GM19099 (cell line): ENCODE results near the gene ST7.
A peak's percentile ranks its signal among the peaks of the same experiment; 100 is the strongest.

Experiments
- POLR2A ChIP-seq: IDR thresholded peaks from 3 replicates; pipeline ENCODE4 v1.6.1; 2011; ENCODE audit warnings: low read depth; ENCODE audit not compliant: insufficient read length; ENCODE audit errors: extremely low read depth

Gene ST7

DNA sequence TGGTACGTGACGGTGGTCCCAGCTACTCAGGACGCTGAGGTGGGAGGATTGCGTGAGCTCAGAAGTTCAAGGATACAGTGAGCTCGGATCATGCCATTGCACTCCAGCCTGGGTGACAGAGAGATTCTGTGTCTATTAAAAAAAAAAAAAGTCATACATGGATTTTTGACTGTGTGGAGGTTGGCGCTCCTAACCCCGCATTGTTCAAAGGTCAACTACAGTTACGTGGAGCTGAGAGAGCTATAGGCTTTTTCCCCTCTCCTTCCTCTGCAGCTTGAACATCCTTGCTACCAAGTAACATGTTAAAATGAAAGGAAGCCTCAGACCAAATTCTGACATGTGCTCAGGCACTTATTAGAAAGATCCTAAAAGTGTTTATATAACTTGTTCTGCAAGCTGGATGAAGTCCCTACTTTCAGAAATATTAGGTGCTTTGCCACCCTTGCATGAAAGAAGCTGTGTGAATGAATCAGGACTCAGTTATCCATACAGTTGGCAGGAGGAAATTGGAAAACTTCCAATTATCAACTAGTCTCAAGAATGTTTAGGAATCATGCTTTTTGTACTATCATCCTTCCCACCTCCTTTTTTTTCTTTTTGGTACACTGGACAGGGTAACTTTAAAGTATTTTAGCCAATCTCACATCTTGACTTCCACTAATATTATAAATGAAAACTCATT, 12.5 kb upstream of the ST7 start:
- TF ChIP-seq POLR2A, result no peak

DNA sequence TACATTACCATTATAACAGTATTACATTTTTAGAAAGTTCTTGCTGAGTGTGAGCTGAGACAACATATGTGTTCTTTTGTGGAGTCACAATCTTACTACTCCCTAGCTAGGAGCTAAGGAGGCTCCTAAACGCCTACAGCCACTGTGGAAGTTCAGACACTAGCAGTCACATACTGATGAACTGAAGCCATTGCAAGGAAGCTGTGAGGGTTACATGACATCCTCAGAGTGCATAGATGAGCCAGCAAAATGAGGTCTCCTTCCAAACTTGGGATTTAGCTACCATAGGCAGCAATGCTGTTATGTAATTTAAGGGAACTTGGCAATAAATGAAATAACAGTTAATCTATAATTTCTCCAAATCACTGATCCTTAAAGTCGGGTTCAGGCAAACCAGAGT, 10.8 kb upstream of the ST7 start:
- no peak for TF ChIP-seq POLR2A

DNA sequence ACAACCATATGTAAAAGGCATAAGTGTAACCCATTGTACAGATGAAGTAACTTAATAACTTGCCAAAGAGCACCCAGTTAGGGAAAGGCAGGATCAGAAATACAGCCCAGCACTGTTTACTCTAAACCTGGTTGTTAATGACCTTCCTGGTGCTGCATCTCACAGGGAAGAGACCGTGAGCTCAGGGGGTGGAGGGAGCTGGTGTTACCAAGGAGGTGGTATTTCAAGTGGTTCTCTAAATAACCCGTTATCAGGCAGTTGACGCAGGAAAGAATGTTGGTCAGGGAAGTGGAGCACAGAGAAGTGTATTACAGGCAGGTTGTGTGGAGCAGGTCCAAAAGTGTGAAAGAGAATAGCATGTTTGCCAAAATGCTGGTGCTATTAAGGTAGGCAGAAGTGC, 4.4 kb upstream of the ST7 start:
- no peak for TF ChIP-seq POLR2A

DNA sequence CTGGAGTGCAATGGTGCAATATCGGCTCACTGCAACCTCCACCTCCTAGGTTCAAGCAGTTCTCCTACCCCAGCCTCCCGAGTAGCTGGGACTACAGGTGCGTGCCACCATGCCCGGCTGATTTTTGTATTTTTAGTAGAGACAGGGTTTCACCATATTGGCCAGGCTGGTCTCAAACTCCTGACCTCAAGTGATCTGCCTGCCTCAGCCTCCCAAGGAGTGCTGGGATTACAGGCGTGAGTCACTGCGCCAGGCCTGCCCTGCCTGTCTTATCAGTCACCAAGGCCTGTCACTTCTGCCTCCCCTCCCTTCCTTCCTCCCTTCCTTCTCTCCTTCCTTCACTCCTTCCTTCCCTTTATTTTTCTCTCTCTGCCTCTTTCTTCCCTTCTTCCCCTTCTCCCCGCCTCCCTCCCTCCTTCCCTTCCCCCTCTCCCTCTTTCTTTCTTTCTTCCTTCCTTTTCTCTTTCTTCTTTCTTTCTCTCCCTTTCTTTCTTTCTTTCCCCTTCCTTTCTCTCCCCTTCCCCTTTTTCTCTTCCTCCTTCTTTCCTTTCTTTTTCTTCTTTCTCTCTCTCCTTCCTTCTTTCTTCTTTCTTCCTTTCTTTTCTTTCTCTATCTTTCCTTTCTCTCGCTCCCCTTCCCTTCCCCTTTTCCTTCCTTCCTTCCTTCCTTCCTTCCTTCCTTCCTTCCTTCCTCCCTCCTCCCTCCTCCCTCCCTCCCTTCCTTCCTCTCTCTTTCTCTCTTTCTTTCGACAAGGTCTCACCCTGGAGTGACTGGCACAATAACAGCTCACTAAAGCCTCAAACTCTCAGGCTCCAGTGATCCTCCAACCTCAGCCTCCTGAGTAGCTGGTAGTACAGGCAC, 3.1 kb upstream of the ST7 start:
- TF ChIP-seq POLR2A, result no peak

DNA sequence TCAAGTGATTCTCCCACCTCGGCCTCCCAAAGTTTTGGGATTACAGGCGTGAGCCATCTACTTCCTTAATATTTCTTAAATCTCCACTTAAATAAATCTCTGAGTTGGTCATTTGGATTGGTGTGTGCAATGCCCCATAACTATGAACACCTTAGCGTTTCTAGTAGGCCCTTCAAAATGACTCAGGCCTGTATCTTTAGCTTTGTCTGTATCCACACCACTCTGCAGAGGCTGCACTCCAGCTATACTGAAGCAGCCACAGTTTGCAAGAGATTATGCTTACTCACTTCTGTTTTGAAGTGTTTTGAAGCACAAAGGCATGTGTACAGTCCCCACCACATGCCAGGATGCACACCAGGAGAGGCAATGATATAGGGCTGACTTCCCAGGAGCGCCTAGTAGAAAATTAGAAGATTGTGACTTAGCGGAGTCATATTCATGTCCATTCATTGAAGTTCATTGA, 2.4 kb upstream of the ST7 start:
- no peak for TF ChIP-seq POLR2A

DNA sequence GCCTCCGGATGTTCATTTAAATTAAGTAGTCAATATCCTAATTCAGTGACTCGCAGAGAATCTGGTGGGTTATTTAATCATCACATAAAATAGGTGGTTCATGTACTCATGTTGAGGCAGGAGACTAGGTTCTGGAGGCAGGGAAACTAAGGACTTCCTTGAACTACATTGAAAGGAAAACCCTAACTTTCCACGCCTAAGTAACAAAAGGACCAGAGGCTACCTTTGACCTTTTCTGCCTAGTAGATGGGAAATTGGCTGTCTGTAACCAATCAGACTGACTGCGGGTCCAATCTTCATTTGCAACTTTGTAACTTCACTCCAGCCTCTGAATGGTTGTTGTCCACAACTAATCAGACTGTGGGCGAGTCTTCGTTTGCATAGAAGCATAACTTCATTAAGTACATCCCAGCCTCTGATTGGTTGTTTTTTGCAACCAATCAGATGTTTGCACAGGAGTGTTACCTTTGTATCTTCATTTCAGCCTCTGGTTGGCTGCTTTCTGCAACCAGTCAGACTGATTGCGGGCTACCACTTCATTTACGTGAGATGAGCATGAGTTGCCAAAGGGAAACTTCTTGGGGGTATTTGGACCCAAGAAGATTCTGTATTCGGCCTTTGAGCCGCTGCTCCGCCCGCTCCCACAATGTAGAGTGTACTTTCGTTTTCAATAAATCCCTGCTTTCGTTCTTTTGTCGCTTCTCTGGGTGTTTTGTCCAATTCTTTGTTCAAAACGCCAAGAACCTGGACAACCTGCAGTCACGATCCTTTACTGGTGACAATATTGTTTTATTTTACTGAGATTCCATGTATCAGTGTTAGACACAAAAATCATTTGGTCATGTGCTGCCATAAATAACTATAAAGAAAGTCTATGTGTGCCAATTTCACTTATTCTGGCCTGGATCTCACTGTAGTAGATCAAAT, 1.7 kb upstream of the ST7 start:
- no peak for TF ChIP-seq POLR2A

DNA sequence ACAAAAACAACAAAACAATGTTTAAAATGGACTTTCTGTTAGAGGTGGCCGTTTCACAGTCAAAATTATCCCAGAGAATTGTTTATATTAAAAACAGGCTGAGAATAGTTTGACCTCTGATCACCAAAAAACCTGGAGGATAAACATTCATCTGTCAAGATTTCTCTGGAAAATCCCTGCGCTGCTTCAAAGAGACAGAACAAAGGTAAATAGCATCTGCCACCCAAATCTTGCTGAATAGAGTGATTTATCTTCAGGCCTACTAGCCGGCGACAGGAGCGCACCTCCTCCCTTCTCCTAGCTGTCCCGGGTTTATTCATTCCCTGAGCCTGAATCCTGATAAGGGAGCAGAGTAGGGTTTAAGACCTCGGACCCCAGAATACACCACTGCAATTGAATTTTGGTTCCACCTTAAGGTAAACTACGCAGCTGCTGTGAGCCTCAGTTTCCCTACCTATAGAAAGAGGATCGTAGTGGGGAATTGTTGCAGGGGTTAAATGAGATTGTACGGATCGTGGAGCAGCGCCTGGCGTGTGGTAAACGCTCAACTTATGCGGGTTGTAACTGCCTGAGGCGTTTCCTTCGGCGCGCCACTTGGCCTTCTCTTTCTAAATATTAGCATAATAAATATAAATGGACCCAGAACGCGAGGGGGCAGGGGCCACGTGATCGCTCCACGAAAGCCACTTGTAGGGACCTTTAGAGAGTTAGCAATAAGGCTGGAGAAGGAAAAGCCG, 498 bp upstream of the ST7 start:
- no peak for TF ChIP-seq POLR2A

DNA sequence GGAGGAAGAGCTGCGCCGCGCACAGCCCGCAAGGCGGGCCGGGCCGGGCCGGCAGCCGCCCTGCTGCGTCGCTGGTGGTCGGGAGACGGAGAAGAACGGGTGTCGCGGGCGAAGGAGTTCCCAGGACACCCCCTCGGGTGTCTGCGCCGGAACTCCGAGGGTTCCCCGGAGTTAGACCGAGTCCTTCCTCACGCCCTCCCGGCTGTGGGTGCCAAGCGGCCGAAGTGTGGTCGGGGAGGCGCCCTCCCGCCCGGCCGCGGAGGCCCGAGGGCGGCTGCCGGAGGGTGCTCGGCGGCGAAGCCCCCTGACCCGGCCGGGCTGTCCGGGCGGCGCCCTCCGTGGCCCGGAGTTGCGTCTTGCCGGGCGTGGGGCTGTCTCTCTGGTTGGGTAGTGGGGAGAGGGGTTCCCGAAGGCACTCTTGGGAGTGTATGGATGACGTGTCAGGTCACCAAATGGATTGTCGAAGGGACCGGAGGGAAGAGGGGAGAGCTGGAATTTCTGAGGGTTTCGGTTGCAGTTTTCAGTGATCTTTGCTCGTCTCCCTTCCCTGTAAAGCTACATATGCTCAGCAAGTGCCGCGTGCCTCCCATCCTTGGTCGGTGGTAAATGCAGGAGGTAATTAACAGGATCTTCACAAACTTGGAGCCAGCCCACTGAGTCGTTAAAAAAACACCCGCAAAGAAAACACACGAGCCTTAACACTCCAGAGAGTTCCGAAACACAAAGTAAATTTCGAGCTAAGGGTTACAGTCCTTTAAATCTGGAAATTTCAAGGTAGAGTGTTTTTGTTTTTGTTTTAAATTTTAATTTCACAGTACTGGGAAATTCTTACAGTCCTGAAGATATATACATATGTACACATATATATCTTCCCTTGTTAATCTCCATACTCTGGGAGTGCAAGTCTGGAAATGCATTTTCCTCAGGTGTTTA, 871 bp downstream of the ST7 start:
- TF ChIP-seq POLR2A, result peak; percentile 65

DNA sequence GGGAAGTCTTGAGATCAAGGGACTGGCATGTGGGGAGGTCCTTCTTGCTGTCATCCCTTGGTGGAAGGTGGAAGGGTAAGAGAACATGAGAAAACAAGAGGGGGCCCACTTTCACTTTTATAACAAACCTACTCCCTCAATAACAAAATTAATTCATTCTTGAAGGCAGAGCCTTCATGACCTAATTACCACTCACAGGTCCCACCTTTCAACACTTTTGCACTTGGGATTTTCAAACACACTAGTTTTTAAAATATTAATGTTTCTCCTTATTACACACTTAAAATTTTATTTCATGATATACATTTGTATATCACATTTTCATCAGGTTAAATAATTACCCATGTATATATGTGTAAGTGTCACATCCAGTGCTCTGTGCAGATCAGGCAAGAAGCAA, 2.0 kb downstream of the ST7 start:
- TF ChIP-seq POLR2A, result no peak

DNA sequence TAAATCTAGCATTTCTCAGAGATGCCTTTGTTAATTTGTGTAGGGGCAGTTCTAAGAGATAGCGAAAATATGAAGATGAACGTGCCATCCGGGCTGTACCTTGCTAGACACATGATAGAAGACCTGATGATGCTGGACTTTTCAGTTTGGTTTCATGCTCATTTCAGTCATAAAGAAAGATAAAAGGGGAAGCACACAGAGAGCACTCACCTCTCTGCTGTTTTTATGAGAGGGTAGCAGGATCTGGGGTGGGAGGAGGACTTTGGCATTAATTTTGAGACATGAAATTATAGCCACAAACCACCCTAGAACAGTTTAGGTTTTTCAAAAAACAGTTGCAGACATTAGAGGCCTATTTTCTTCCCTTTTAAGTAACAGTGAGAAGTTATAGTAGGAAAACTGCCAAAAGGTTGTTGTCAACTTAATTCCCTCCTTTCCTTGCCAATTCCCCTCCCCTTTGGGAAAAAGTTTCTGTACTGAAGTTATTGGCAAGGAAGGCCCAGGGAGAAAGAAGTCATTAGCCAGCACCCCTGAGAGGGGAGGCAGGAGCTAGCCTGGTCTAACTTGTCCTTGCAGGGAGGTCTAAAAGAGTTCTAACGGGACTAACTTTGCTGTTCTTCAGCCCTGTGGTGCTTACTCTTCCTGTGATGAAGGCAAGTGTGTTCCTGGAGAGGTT, 2.6 kb downstream of the ST7 start:
- TF ChIP-seq POLR2A, result peak; percentile 20

DNA sequence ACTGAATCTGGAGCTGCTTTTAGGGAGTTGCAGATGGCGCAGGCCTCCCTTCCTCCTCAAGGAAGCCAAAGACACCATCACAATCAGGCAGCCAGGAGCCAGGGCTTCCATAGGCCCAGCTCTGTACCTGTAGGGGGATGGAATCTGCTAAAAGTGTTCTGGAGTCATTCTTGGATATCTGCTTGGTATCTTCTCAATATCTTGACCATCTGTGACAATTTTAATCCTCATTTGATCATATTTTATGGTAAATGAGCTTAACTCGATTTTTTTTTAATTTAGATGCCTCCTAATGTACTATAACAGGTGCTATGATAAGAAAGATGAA, 3.1 kb downstream of the ST7 start:
- no peak for TF ChIP-seq POLR2A

DNA sequence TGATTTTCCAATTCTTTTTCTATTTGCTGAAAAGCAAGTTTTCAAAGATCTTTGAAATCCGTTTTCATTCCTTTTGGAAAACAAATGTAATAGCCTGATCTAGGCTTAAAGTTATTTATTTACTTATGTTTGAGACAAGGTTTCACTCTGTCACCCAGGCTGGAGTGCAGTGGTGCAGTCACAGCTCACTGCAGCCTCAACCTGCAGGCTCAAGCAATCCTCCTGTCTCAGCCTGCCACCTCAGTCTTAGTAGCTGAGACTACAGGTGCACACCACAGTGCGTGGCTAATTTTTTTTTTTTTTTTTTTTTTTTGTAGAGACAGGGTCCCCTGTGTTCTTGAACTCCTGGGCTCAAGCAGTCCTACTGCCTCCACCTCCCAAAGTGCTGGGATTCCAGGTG, 4.6 kb downstream of the ST7 start:
- no peak for TF ChIP-seq POLR2A

DNA sequence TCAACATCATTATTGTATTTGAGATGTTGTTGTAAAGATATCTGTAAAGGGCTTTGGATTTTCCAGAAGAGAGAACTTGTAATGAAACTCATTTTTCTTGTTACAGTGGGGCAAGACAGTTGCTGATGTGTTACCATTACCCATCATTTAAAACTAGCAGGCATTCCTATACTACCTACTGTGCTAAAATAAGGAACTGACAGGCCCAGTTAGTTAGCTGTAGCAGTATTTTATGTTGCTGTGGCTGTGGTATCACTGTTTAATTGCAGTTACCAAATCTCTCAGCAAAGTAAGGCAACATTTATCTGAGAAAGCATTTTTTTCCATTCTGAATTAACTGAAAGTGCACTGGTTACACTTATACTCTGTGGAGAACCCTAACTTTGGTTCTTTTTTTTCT, 9.9 kb downstream of the ST7 start:
- no peak for TF ChIP-seq POLR2A
